WI38 (cell line): Measurements from ENCODE around the gene ADSS1.
A peak's percentile ranks its signal among the peaks of the same experiment; 100 is the strongest.
"Not testable (repeated sequence)": the region's sequence is repeated elsewhere in the genome, so short reads cannot be mapped to it uniquely, and the experiment has no call there.

Source experiments
- H3K4me3 ChIP-seq: 2 replicates; pipeline ENCODE4 v1.5.1; 2011; ENCODE audit warnings: low read depth, mild to moderate bottlenecking, control low read depth, low read length
- CTCF ChIP-seq: IDR thresholded peaks from 2 replicates; pipeline ENCODE4 v1.5.1; 2012; ENCODE audit warnings: low read depth, mild to moderate bottlenecking, control low read depth, low read length

ADSS1 gene

DNA sequence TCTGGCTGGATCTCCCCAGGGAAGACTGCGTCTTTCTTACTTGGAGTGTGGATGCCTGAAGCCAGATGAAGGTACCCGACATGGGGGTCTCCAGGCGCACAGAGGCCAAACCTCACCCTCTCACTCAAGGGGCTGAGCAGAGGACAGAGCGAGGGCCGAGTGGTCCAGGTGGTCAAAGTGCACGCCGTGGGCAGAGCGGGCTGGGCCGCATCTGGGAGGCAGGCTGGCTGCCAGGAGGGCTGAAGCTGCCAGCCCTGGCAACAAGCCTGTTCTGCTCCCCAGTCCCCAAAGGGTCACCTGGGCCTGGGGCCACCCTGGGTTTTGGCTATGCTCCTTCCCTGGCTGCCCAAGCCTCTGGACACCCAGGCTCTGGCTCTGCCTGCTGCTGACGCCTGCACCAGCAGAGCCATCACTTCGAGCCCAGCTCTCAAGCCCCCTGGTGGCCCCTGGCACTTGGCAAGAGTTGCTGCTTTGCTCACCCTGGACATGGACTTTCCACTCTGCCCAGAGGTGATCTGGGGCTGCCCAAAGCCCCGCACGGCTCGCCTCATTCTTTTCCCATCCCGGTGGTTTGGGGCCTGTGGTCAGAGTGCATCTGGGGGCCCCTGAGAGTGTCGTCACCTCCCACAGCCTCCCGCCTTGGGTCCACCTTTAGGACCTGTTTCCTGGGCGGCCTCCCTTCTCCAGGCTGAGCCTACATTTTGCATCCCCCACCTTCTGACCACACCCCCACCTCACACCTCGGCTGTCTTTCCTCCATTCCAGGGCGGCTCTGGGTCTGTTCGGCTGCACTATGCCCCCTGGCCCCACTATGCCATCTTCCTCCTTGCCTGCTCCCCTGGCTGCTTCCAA lies 2.8 kb downstream of the ADSS1 start:
- no peak overlapping the region for H3K4me3 ChIP-seq
- TF ChIP-seq CTCF, result 0 out of 2 replicates have a peak, but pooled peaks have one; percentile 13

GRCh38 chr14:104728631-104729030 lies 4.6 kb downstream of the ADSS1 start:
- H3K4me3 ChIP-seq, result no peak overlapping the region
- no peak for TF ChIP-seq CTCF

- H3K4me3 ChIP-seq, result not testable (repeated sequence)
Measured at GRCh38 chr14:104729176-104729834, 5.3 kb downstream of the ADSS1 start.

DNA sequence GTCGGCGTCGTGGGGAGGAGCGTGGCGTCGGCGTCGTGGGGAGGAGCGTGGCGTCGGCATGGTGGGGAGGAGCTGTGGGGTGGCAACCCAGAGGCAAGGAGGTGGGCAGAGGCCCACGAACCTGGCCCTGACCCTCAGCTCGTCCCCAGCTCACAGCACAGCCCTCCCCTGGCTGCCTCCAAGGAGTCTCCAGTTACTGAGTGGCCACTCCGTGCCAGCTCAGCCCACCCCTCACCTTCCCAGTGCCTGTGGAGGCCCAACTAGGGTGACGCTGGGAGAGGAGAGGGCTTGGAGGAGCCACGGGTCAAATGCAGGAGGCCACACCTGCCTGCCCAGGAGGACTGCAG lies 5.8 kb downstream of the ADSS1 start:
- TF ChIP-seq CTCF, result no peak
- H3K4me3 ChIP-seq, result no peak overlapping the region

DNA sequence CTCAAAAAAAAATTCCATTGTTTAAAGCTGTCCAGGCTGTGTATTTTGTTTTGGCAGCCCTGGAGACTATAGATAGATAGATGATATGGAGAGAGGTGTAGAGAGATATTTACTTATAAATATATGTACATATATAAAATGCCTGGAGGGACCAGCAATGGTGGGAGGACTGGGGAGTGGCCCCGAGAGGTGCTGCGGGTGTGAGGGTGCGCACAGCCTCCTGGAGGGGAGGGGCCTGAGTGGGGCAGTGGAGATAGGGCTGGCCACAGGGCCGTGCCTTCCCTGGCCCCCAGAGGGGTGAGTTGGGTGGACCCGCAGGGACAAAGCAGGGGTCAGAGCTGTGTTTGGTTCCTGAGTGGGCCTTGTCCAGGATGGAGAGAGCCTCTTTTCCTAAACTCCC lies 6.5 kb downstream of the ADSS1 start:
- no peak overlapping the region for H3K4me3 ChIP-seq
- TF ChIP-seq CTCF, result no peak

DNA sequence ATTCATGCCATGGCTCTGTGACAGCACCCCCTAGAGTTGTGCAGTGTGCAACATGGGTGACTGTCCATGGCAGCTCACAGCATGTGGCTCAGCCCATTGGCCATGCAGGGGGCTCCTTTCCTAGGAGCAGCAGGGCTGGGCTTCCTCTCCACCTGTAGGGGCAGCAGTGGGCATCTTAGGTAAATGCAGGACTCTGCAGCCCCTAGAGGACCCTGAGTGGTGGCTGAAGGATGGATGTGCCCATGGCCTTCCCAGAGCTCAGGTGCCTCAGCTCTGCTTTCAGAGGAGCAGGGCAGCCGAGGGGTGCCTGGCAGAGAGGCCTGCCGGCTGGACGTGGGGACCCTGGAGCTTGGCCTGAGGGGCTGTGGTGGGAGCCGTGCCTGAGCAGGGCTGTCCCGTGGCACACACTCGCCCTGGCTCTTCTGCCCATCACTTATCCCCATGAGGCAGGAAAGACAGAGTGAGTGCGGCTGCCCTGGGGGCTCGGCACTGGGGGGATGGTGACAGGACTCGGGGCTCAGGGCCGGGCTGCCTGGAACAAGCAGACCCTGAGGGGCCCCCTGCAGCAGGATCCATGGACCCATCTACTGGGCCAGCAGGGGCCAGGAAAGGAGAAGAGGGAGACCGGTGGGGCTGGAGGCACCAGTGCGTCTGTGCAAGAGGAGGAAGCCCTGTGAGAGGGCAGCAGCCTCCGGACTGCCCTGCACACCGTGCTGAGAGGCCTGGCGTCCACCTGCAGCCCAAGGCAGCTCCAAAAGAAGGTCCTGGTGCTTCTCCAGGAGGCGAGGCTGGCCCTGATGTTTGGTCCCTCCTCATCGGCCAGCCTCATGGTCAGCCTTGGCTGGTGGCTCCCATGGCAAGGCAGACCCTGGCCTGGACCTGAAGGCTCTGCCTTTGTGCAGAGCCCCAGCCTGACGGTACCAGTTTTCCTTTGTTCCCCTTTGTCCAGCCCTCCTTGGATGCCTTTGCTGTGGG lies 7.6 kb downstream of the ADSS1 start:
- TF ChIP-seq CTCF, result peak; percentile 19; the same call in 1 of the 2 replicates
- H3K4me3 ChIP-seq, result no peak overlapping the region

- H3K4me3 ChIP-seq, result no peak overlapping the region
- TF ChIP-seq CTCF, result no peak
Measured at GRCh38 chr14:104732355-104732804, 8.4 kb downstream of the ADSS1 start.
